ENCODE measurements around the gene DNAJC1.

Gene DNAJC1

DNA sequence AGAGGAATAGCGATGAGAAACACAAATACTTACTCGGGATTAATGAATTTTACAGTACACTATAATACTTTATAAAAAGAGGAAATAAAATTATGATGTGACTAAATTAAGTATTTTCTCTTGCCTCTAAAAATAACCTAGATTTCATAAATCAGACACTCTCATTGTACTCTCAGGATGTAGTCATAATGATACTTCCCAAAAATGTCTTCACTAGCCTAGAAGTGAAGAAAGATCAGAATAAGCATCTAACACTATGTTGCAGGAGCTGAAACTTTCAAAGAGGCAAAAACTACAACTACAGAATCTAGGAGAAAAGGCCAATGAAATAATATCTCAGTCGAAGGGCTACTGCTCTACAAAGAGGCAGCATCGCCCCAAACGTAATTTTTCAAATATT, 49.4 kb downstream of the DNAJC1 start:
- FAIRE-seq = no peak

DNA sequence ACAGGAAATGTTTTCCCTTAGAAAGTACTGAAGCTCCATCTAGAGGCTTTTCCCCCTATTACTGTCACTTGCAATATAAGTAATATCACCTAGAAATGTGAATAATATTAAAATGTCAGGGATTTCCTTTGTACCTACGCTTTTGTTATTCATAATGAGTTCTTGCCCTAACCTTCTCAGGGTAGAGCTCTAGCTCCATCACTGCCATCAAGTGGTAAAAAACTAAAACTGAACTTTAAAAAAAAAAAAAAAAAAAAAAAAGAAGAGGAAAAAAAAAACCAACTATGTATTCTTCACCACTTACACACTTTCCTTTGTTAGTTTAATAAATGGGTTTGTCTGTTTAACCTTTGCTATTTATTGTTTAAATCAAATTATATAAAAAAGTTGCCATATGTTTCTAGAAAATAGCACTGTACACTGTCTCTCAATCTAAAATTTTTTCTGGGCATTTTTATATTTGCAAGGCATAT, 49.9 kb downstream of the DNAJC1 start:
- FAIRE-seq = peak; percentile 96

DNA sequence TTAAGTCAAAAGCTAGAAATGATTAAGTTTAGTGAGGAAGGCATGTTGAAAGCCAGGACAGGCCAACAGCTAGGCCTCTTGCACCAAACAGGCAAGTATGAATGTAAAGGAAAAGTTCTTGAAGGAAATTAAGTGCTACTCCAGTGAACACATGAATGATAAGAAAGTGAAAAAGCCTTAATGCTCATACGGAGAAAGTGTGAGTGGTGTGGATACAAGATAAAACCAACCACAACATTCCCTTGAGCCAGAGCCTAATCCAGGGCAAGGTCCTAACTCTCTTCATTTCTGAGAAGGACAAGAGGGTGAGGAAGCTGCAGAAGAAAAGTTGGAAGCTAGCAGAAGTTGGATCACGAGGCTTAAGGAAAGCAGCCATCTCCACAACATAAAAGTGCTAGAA, 53.0 kb downstream of the DNAJC1 start:
- no peak for FAIRE-seq

DNA sequence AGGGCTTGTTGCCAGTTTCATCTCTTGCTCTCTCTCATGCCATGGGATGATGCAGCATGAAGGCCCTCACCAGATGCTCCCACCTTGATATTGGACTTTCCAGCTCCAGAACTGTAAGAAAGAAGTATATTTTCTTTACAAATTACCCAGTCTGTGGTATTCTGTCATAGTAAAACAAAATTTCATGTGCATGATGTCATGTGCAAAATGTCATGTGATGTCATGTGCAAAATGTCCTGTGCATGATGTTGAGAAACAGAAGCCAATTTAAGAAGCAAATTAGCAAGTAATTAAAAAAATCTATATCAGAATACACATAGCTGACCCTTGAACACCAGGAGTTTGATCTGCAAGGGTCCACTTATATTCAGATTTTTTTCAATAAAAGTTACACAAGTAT, 56.6 kb downstream of the DNAJC1 start:
- no peak for FAIRE-seq

DNA sequence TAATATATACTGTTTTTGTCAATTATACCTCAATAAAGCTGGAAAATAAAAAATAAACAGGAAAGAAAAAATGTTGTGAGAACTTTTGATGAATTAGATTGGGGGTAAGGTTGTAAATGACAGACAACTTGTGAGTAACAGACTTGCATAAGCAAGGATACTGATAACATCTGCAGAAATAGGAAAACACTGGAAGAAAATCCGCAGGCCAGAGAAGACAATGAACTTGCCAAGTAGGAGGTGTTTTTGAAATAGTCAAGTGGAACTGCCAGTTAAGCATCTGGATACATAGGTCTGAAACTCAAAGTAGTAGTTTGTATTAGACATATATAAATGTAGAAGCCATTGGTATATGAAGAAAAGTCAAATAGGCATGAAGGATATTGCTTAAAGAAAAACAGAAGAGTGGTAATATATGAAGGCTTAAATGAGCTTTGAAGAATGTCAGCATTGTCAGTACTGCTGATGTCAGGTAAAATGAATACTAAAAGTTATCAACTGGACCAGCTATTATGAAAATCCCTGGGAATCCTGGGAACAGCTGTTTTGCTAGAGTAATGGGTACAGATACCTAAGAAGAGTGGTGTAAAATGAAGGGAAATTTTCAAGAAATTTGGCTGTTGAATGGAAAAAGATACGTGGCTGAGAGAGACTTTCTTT, 58.7 kb downstream of the DNAJC1 start:
- FAIRE-seq = no peak

DNA sequence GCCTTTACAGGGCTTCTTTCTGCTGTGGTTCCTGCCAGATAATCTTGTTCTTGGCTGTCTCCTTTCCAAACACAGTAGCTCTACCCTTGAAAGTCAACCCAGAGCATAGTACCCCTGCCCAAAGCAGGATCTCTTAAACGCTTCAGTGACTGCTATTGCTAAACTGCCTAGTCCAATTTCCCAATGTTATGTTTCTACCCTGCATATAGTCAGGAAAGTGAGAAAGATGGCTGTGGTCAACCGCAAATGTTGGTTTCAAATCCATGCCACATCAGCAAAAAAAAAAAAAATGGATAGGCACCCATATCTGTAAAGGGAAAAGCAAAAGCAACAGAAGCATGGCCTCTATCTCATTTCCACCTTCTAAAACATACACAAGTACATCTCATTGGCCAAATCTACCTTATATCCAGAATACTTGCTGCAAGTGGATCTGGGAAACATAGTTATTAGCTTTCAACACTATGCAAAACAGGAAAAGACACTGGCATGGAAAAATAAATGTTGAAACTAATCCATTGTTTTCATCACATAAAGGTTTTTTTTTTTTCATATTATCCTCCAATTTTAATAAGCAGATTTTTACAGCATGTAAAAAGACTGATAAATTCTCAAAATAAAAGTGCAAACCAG, 59.8 kb downstream of the DNAJC1 start:
- FAIRE-seq = no peak

DNA sequence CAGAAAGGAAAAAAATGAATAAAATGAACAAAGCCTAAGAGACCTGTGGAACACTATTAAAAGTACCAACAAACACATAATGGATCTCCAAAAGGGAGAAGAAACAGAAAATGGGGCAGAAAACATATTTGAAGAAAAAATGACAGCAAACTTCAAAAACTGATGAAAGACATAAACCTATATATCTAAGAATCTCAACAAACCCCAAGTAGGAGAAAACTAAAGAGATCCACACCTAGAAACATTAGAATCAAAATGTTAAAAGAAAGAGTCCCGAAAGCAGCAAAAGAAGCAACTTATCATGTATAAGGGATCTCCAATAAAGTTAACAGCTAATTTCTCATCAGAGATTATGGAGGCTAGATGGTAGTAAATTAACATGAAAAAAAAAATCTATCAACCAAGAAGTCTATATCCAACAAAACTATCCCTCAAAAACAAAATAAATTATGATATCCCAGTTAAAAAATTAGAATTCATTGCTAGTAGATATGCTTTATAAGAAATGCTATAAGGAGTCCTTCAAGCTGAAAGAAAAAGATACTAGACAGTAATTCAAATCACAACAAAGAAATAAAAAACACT, 68.0 kb downstream of the DNAJC1 start:
- FAIRE-seq = no peak

DNA sequence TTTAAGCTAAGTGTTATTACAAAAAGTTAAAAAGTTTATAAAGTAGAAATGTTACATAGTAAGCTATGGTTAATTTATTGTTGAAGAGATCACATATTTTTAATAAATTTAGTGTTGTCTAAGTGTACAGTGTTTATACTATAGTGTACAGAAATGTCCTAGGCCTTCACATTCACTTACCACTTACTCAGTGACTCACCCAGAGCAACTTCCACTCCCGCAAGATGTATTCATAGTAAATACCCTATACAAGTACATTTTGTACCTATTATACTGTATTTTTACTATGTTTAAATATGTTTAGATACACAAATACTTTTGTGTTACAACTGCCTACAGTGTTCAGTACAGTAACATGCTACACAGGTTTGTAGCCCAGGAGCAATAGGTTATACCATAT, 69.2 kb downstream of the DNAJC1 start:
- no peak for FAIRE-seq

DNA sequence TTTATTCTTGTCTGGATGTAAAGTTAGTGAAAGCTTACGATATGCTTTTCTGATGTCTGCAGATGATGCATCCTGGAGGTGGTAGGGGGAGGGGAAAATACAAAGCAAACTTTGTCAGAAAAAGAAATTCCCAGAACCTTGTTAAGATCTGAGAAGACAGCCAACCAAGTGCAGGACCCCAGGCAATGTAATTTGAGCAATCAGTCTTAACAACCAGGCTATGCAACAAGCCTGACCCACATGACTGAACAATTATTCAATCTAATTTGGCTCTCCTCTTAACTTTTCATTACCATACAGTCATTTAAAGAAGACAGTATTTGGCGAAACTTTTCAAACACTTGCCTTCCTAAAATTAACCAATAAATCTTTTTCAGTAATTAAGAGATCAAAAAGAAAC, 74.5 kb downstream of the DNAJC1 start:
- peak; percentile 73 for FAIRE-seq

DNA sequence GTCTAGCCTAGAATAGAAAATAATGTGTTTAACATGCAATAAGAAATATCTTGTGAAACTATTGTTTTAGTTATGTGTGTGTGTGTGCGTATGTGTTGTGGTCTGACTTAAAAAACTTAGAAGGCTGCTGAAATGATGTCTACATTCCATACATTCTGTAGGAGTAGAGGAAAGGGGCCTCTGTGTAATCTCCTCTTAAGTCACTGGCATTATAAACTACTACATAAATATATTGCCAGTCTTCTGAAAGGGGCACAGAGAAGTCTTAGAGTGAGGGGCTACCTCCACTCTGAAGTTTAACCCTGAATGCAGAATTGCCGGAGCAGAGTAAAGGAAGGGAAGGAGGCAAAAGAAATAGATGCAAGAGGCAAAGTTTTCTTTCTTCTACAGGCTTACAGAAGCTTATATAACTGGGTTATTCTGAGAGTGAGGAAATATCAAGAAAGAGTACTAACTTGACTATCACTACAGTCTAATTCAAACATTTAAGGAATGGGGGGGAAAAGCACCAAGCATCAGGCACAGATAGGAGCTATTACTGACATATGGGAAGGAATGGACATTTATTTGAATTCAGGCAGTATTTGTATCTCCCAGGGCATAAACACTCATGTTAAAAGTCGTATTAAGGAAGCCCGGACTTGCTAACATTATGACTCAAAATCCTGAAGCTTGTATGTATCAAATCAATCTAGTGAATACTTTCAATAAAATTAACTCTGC, 75.7 kb downstream of the DNAJC1 start:
- no peak for FAIRE-seq

DNA sequence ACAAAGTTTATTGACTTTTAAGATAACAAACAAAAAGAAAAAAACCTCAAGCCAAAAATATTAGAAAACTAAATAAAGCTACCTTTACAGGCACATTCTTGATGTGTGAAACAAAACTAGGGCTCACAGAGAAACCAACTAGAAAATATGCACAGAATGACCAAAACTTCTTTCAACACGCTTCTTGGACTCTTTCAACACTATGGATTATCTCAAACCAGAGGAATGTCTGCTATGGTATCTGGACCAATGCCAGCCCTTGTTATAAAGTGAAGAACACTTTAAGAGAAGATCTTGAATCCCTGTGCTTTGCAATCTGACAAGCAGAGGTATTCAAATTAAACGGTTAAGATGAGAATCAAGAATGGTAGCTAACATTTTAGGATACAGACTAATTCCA, 76.6 kb downstream of the DNAJC1 start:
- peak; percentile 99 for FAIRE-seq

DNA sequence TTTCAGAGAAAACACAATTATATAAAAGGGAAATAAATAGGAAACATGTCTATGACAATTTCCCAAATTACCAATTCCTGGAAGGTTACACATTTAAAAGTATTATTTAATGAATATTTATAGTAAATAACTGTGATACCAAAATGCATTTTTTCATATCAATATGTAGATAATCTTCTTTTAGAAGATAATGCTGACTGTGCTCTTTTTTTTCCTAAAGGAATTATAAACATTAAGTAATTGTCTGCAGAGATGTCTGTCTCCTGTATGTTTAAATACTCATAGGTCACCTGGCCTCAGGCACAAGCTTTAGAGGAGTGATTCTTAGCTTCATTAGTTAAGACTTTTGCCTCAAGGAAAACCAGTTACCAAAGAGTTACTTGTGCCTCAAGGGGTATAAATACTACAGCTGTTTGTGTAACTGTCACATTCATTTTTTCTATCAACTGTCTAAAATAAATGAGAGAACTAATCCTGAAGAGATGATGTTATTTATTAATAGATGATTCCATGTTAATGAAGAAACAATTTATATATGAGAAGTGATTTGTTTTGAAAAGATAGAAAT, 77.1 kb downstream of the DNAJC1 start:
- no peak for FAIRE-seq

DNA sequence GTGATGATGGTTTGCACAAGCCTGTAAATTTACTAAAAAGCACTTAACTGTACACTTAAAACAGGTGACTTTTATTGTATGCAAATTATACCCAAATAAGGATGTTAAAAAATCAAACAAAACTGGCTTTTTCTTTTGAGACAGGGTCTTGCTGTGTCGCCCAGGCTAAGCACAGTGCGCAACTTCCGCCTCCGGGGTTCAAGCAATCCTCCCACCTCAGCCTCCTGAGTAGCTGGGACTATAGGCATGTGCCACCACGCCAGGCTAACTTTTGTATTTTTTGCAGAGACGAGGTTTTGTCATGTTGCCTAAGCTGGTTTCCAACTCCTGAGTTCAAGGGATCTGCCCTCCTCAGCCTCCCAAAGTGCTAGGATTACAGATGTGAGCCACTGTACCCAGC, 77.7 kb downstream of the DNAJC1 start:
- no peak for FAIRE-seq

DNA sequence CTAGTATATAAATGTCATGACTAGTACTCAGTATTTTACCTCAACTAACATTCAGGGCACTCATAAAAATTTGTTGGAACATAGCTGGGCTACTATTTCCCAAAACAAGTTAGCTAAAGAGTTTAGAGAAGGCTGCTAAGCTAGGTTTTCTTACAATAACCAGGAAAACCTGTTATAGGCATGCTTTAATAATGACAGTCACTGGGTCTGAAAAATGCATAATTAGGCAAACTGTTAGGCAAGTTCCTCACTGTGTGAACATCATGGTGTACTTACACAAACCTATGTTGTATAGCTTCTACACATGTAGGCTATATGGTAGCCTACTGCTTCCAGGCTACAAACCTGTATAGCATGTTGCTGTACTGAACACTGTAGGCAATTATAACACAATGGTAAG, 79.0 kb downstream of the DNAJC1 start:
- no peak for FAIRE-seq

DNA sequence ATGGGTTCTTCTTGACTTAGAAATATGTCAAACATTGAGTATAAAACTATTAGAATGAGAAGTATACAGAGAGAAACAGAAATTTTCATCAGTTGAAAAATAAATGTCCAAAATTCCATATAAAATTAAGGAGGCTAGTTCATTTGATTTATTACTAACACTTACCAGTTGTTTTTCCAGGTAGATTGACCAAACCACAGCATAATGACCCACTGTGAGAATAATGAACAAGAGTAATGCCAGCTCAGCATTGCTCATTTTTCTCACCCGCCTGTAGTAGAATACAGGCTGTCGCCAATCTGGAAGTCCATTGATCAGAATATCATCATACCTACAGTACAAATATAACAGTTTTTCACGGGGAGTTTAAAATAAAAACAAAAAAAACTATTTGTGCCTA, 82.9 kb downstream of the DNAJC1 start:
- no peak for FAIRE-seq

DNA sequence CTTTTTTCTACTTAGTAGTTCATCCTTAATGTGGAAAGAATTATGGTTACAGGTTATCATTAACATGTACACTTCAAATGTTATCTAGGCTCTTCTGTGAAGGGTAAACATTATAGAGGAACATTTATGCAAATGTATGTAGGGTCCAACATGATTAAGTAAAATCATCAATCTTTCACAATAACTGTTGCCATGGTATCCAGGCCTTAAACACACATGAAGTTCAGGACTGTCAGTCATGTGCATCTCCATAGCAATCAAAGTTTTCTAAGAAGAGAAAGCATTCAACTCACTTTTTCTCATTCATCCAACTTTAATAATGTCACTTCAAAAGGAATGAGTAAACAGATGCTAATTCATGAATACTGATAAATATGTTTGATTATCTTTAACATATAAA, 83.6 kb downstream of the DNAJC1 start:
- FAIRE-seq = no peak

DNA sequence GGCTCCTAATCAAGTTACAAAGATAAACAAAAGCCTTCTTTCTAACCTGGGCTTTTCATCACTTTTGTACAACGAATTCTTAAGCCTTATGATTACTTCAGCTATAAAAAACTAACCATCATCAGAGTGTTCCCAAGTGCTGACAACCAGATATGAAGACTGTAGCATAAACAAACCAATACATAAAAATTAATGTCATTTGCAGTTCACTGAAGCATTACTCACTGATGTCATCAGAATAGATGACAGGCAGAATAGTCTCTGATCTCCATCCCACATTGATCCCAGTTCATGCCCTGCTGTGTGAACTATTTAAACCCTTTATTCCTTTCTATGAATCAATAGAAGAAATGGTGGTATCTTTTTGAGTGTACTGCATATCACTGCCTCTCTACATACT, 84.4 kb downstream of the DNAJC1 start:
- no peak for FAIRE-seq

DNA sequence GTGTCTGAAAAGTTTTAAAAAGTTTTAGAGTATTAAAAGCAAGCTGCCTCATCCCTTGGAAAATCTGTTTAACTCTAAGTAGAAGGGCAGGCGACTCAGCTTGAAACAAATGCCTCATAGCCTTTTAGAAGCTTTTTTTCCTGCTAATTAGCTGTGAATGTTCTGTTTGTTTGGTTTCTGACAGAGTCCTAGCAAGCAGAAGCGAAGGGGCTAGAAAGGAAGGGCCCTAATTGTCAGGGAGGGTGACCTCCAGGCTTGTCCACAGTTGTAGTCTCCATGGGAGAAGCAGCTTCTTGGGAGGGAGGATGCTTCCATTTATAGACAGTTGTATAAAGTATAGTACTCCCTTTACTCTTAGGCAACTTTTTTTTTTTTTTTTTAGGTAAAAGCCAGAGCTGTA, 90.9 kb downstream of the DNAJC1 start:
- no peak for FAIRE-seq

DNA sequence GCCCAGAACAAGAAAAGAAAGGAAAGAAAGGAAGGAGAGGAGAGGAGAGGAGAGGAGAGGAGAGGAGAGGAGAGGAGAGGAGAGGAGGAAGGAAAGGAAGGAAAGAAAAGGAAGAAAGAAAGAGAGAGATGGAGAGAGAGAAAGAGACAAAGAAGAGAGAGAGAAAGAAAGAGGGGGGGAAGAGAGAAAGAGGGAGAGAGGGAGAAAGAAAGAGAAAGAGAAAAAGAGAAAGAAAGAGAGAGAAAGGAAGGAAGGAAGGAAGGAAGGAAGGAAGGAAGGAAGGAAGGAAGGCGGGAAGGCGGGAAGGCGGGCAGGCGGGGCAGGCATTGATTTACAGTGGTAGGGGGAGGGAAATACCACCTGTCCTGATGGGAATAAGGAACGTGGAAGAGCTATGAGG, 92.7 kb downstream of the DNAJC1 start:
- no peak for FAIRE-seq

DNA sequence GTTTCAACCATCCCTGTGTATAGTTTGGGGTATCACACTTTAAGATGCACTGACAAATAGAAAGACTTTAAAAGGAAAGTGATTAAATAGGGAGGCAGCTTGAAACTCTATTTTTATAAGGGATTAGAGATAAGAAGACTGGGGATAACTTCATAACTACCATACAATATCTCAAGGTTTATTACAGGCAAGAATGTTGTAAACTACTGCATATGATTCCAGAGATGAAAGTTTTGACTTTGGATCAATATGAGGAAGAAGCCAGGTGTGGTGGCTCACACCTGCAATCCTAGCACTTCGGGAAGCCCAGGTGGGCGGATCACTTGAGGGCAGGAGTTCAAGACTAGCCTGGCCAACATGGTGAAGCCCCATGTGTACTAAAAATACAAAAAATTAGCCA, 96.1 kb downstream of the DNAJC1 start:
- FAIRE-seq = no peak

DNA sequence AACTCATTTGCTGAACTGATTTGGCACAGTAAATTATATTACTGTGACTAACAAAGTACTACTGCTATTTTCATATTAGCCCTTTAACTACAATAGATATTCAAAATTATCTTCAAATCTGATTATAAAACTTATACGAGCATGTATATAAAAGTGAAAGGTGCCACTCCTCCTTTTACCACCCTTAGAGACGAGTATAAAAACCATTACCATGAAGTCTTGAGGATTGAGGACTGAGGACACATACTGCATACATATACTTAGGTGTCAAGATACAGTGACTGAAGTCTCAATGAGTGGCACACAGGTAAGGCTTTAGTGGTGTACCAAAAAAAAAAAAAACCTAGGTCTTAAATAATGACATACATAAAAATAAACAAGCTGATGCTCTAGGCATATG, 98.6 kb downstream of the DNAJC1 start:
- FAIRE-seq = no peak

DNA sequence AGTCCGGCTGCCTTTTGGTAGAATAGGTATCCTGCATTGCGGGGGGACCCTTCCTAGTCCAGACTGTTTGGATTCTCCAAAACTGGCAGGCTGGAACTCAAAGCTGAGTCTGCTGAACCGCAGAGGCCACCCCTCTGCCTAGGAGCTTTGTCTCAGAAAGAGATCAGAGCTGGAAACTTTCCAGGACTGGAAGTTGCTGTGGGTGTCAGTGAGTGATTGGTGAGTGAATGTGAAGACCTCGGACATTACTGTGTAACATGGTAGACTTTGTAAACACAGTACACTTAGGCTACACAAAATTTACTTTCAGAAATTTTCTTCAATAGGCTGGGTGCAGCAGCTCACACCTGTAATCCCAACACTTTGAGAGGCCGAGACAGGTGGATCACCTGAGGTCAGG, 103.8 kb downstream of the DNAJC1 start:
- no peak for FAIRE-seq

DNA sequence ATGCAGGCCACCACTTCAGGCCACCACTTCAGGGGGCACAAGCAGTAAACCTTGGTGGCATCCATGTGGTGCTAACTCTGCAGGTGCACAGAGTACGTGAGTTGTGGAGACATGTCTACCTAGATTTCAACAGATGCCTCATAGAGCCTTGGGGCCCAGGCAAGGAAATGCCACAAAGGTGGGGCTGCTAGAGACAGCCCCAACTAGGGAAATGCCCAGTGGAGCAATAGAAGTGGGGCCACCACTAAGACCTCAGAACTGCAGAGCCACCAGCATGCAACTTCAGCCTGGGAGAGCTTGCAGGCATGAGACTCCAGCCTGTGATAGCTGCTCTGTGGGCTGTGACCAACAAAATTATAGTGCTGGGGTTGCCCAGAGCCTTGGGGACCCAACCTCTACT, 107.6 kb downstream of the DNAJC1 start:
- no peak for FAIRE-seq
